ENCODE results near the gene ZBTB7C.

Gene ZBTB7C

GRCh38 chr18:48138660-48139430, 270.3 kb downstream of the ZBTB7C start:
- DNase-seq (ENCODE audit: low read depth, low spot score), result no peak
- in situ Hi-C loops (cut with HindIII; ENCODE audit: low sequenced_read_pairs), result no loop called here
- TF ChIP-seq CTCF (IDR thresholded peaks at IDR 0.05; ENCODE audit: low read depth, low read length), result no peak
- H3K4me3 ChIP-seq (ENCODE audit: low read depth, low read length), result no peak overlapping the region

GRCh38 chr18:48138210-48138609, 271.0 kb downstream of the ZBTB7C start:
- no peak for DNase-seq (ENCODE audit: low read depth, low spot score)
- no peak for TF ChIP-seq CTCF (IDR thresholded peaks at IDR 0.05; ENCODE audit: low read depth, low read length)
- H3K4me3 ChIP-seq (ENCODE audit: low read depth, low read length), result no peak overlapping the region
- in situ Hi-C loops (cut with HindIII; ENCODE audit: low sequenced_read_pairs), result no loop called here

GRCh38 chr18:48137374-48138081, 271.7 kb downstream of the ZBTB7C start:
- H3K4me3 ChIP-seq (ENCODE audit: low read depth, low read length), result no peak overlapping the region
- no peak for TF ChIP-seq CTCF (IDR thresholded peaks at IDR 0.05; ENCODE audit: low read depth, low read length)
- in situ Hi-C loops (cut with HindIII; ENCODE audit: low sequenced_read_pairs), result no loop called here
- DNase-seq (ENCODE audit: low read depth, low spot score), result no peak

- TF ChIP-seq CTCF (IDR thresholded peaks at IDR 0.05; ENCODE audit: low read depth, low read length), result no peak
- DNase-seq (ENCODE audit: low read depth, low spot score), result no peak
- in situ Hi-C loops (cut with HindIII; ENCODE audit: low sequenced_read_pairs), result no loop called here
- H3K4me3 ChIP-seq (ENCODE audit: low read depth, low read length), result no peak overlapping the region
These were observed 272.3 kb downstream of the ZBTB7C start for GRCh38 chr18:48136827-48137373.

- TF ChIP-seq CTCF (IDR thresholded peaks at IDR 0.05; ENCODE audit: low read depth, low read length), result no peak
- H3K4me3 ChIP-seq (ENCODE audit: low read depth, low read length), result no peak overlapping the region
- in situ Hi-C loops (cut with HindIII; ENCODE audit: low sequenced_read_pairs), result no loop called here
- no peak for DNase-seq (ENCODE audit: low read depth, low spot score)
These were observed 272.9 kb downstream of the ZBTB7C start for GRCh38 chr18:48136051-48136826.

- no peak overlapping the region for H3K4me3 ChIP-seq (ENCODE audit: low read depth, low read length)
- no peak for DNase-seq (ENCODE audit: low read depth, low spot score)
- TF ChIP-seq CTCF (IDR thresholded peaks at IDR 0.05; ENCODE audit: low read depth, low read length), result no peak
- in situ Hi-C loops (cut with HindIII; ENCODE audit: low sequenced_read_pairs), result no loop called here
These were observed 273.7 kb downstream of the ZBTB7C start for GRCh38 chr18:48135436-48135966.
